HG03571 (cell line): ENCODE measurements around the gene USP40.

Experiments
- ATAC-seq: cut with Tn5 transposase; IDR thresholded peaks from one replicate; pipeline ENCODE4 v1.9.1; 2021; ENCODE audit not compliant: unreplicated experiment

USP40 gene

GRCh38 chr2:233563663-233564430, 2.7 kb downstream of the USP40 start:
- ATAC-seq = no peak

GRCh38 chr2:233556881-233557736, 9.5 kb downstream of the USP40 start:
- ATAC-seq = no peak

GRCh38 chr2:233553366-233553765, 13.2 kb downstream of the USP40 start:
- no peak for ATAC-seq

GRCh38 chr2:233551491-233551890, 15.1 kb downstream of the USP40 start:
- no peak for ATAC-seq

- ATAC-seq = no peak
Observed at GRCh38 chr2:233546774-233547173, 19.8 kb downstream of the USP40 start.

GRCh38 chr2:233546101-233546500, 20.5 kb downstream of the USP40 start:
- ATAC-seq = no peak

- no peak for ATAC-seq
Observed at GRCh38 chr2:233544200-233544610, 22.4 kb downstream of the USP40 start.

GRCh38 chr2:233542507-233542906, 24.1 kb downstream of the USP40 start:
- ATAC-seq = no peak

- no peak for ATAC-seq
Observed at GRCh38 chr2:233538741-233539140, 27.8 kb downstream of the USP40 start.

- no peak for ATAC-seq
Observed at GRCh38 chr2:233535271-233535670, 31.3 kb downstream of the USP40 start.

- no peak for ATAC-seq
Observed at GRCh38 chr2:233532971-233533370, 33.6 kb downstream of the USP40 start.

- no peak for ATAC-seq
Observed at GRCh38 chr2:233531955-233532354, 34.6 kb downstream of the USP40 start.

GRCh38 chr2:233530381-233530780, 36.2 kb downstream of the USP40 start:
- no peak for ATAC-seq

- no peak for ATAC-seq
Observed at GRCh38 chr2:233528182-233528581, 38.4 kb downstream of the USP40 start.

GRCh38 chr2:233525791-233526190, 40.8 kb downstream of the USP40 start:
- no peak for ATAC-seq

- ATAC-seq = peak; percentile 86
Observed at GRCh38 chr2:233519787-233520611, 46.6 kb downstream of the USP40 start.

- ATAC-seq = no peak
Observed at GRCh38 chr2:233513953-233514655, 52.5 kb downstream of the USP40 start.

GRCh38 chr2:233503947-233504637, 62.5 kb downstream of the USP40 start:
- no peak for ATAC-seq

GRCh38 chr2:233503481-233503880, 63.1 kb downstream of the USP40 start:
- ATAC-seq = no peak
